ENCODE data around the gene TMPRSS5.

DNA sequence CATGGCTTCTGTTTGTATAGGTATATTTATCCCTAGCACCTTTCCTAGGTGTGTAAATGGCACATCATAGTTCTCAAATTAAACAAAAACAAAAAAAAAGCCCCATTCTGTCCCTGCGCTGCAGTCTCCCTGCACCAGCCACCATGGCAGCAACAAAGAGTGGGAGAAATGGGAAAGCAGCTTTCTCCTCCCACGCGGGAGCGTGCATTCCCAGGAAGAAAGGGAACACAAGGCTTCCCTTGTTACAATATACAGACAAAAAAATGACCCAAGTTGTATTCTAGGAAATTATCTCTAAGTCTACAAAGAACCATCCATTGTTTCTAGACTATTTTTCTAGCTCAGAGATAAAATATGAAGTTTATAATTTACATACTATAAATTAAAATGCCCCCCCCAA, 16.1 kb upstream of the TMPRSS5 start:
- no peak for TF ChIP-seq POLR2A (IDR thresholded peaks at IDR 0.05)
- TF ChIP-seq, protein P1, sequence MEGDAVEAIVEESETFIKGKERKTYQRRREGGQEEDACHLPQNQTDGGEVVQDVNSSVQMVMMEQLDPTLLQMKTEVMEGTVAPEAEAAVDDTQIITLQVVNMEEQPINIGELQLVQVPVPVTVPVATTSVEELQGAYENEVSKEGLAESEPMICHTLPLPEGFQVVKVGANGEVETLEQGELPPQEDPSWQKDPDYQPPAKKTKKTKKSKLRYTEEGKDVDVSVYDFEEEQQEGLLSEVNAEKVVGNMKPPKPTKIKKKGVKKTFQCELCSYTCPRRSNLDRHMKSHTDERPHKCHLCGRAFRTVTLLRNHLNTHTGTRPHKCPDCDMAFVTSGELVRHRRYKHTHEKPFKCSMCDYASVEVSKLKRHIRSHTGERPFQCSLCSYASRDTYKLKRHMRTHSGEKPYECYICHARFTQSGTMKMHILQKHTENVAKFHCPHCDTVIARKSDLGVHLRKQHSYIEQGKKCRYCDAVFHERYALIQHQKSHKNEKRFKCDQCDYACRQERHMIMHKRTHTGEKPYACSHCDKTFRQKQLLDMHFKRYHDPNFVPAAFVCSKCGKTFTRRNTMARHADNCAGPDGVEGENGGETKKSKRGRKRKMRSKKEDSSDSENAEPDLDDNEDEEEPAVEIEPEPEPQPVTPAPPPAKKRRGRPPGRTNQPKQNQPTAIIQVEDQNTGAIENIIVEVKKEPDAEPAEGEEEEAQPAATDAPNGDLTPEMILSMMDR (IDR thresholded peaks at IDR 0.05) = no peak
